ENCODE measurements around the gene HMG20A.

The HMG20A gene

GRCh38 chr15:77426871-77427270 lies 6.2 kb downstream of the HMG20A start:
- no peak for DNase-seq (ENCODE audit: low read depth, low spot score)

- DNase-seq (ENCODE audit: low read depth, low spot score), result no peak
Measured at GRCh38 chr15:77430213-77430612, 9.5 kb downstream of the HMG20A start.

GRCh38 chr15:77430652-77431051 lies 10.0 kb downstream of the HMG20A start:
- no peak for DNase-seq (ENCODE audit: low read depth, low spot score)

GRCh38 chr15:77436822-77437221 lies 16.1 kb downstream of the HMG20A start:
- no peak for DNase-seq (ENCODE audit: low read depth, low spot score)

- no peak for DNase-seq (ENCODE audit: low read depth, low spot score)
Measured at GRCh38 chr15:77437264-77437663, 16.6 kb downstream of the HMG20A start.

- DNase-seq (ENCODE audit: low read depth, low spot score), result no peak
Measured at GRCh38 chr15:77440378-77440999, 19.8 kb downstream of the HMG20A start.

- no peak for DNase-seq (ENCODE audit: low read depth, low spot score)
Measured at GRCh38 chr15:77446840-77447390, 26.2 kb downstream of the HMG20A start.

GRCh38 chr15:77454265-77454664 lies 33.6 kb downstream of the HMG20A start:
- DNase-seq (ENCODE audit: low read depth, low spot score), result no peak

GRCh38 chr15:77454951-77455350 lies 34.3 kb downstream of the HMG20A start:
- DNase-seq (ENCODE audit: low read depth, low spot score), result no peak

- peak; percentile 55 for DNase-seq (ENCODE audit: low read depth, low spot score)
Measured at GRCh38 chr15:77455696-77456321, 35.1 kb downstream of the HMG20A start.

GRCh38 chr15:77456746-77457145 lies 36.1 kb downstream of the HMG20A start:
- no peak for DNase-seq (ENCODE audit: low read depth, low spot score)

GRCh38 chr15:77457191-77457904 lies 36.7 kb downstream of the HMG20A start:
- no peak for DNase-seq (ENCODE audit: low read depth, low spot score)

- DNase-seq (ENCODE audit: low read depth, low spot score), result no peak
Measured at GRCh38 chr15:77457905-77458265, 37.2 kb downstream of the HMG20A start.

- no peak for DNase-seq (ENCODE audit: low read depth, low spot score)
Measured at GRCh38 chr15:77459031-77459430, 38.3 kb downstream of the HMG20A start.

- no peak for DNase-seq (ENCODE audit: low read depth, low spot score)
Measured at GRCh38 chr15:77461486-77461885, 40.8 kb downstream of the HMG20A start.

- no peak for DNase-seq (ENCODE audit: low read depth, low spot score)
Measured at GRCh38 chr15:77464129-77464865, 43.6 kb downstream of the HMG20A start.

- DNase-seq (ENCODE audit: low read depth, low spot score), result no peak
Measured at GRCh38 chr15:77466521-77466920, 45.8 kb downstream of the HMG20A start.

GRCh38 chr15:77468896-77469295 lies 48.2 kb downstream of the HMG20A start:
- DNase-seq (ENCODE audit: low read depth, low spot score), result no peak

- no peak for DNase-seq (ENCODE audit: low read depth, low spot score)
Measured at GRCh38 chr15:77470235-77470634, 49.5 kb downstream of the HMG20A start.

- no peak for DNase-seq (ENCODE audit: low read depth, low spot score)
Measured at GRCh38 chr15:77473328-77473727, 52.6 kb downstream of the HMG20A start.

GRCh38 chr15:77474310-77474988 lies 53.8 kb downstream of the HMG20A start:
- no peak for DNase-seq (ENCODE audit: low read depth, low spot score)
